Hepatocyte (in vitro differentiated cells): ENCODE results near the gene RPL10A. TPM values are rescaled to one million over a fixed set of nuclear protein-coding genes. Genes with fewer than 3 reads are reported as not detected.

ENCODE experiments used
- DNase-seq: peaks from one replicate; pipeline ENCODE4 v3.0.0-alpha.2; 2016; ENCODE audit warnings: low spot score
- H2AFZ ChIP-seq: fragments of 200-600 bp; sonication (generic); 2 replicates; pipeline ENCODE4 v1.6.0; 2016; ENCODE audit warnings: antibody characterized with exemption, mild to moderate bottlenecking
- H3K27ac ChIP-seq: fragments of 200-600 bp; sonication (generic); 2 replicates; pipeline ENCODE4 v1.5.1; 2016; ENCODE audit warnings: mild to moderate bottlenecking
- H3K27me3 ChIP-seq: fragments of 200-600 bp; sonication (generic); 2 replicates; pipeline ENCODE4 v1.6.1; 2016
- H3K36me3 ChIP-seq: fragments of 200-600 bp; sonication (generic); replicated peaks from 2 replicates; pipeline ENCODE4 v1.5.1; 2016; ENCODE audit warnings: low read depth; ENCODE audit not compliant: insufficient read depth
- H3K4me1 ChIP-seq: fragments of 200-600 bp; sonication (generic); 2 replicates; pipeline ENCODE4 v1.5.1; 2016; ENCODE audit warnings: mild to moderate bottlenecking, moderate library complexity; ENCODE audit not compliant: insufficient read depth
- H3K4me2 ChIP-seq: fragments of 200-600 bp; sonication (generic); 2 replicates; pipeline ENCODE4 v1.6.0; 2016
- H3K4me3 ChIP-seq: fragments of 200-600 bp; sonication (generic); 2 replicates; pipeline ENCODE4 v1.5.1; 2016; ENCODE audit warnings: mild to moderate bottlenecking
- H3K79me2 ChIP-seq: fragments of 200-600 bp; sonication (generic); 2 replicates; pipeline ENCODE4 v1.6.0; 2017; ENCODE audit warnings: mild to moderate bottlenecking
- H3K9me2 ChIP-seq: fragments of 200-600 bp; sonication (generic); replicated peaks from 2 replicates; pipeline ENCODE4 v1.6.0; 2017; ENCODE audit warnings: mild to moderate bottlenecking; ENCODE audit not compliant: insufficient read depth
- H3K9me3 ChIP-seq: fragments of 200-600 bp; sonication (generic); 2 replicates; pipeline ENCODE4 v1.5.1; 2016; ENCODE audit warnings: low read depth, mild to moderate bottlenecking
- H4K20me1 ChIP-seq: fragments of 200-600 bp; sonication (generic); 2 replicates; pipeline ENCODE4 v1.6.0; 2016; ENCODE audit warnings: mild to moderate bottlenecking; ENCODE audit not compliant: insufficient read depth, poor library complexity, severe bottlenecking
- EZH2 ChIP-seq: fragments of 200-600 bp; sonication (generic); IDR thresholded peaks from 2 replicates; pipeline ENCODE4 v1.6.1; 2016; ENCODE audit warnings: antibody characterized with exemption, mild to moderate bottlenecking, borderline replicate concordance
- EZH2phosphoT487 ChIP-seq: fragments of 200-600 bp; sonication (generic); IDR thresholded peaks from one replicate; pipeline ENCODE4 v1.6.1; 2018; ENCODE audit warnings: antibody characterized with exemption, mild to moderate bottlenecking, low read depth, moderate library complexity; ENCODE audit not compliant: unreplicated experiment, severe bottlenecking
- WGBS: methylation state at CpG from one replicate; pipeline ENCODE4 v1.1.6; 2016; ENCODE audit warnings: low lambda C conversion rate; ENCODE audit errors: missing lambda C conversion rate; 5-methylcytosine and 5-hydroxymethylcytosine counted together
- polyA plus RNA-seq: library from polyadenylated mRNA; unstranded; fragments of >200 nt; fragmentation: Nextera tagmentation; extraction: Ambion mirVana; gene quantifications from 2 replicates; pipeline ENCODE4 v1.2.1, GENCODE V29; 2016
- total RNA-seq: library from RNA; depleted of rRNA; stranded (reverse); fragments of >200 nt; gene quantifications from 2 replicates; pipeline ENCODE4 v1.2.3, GENCODE V29; 2014
- TF ChIP-seq, protein P1 (sequence below): fragments of 200-600 bp; sonication (generic); IDR thresholded peaks from 2 replicates; pipeline ENCODE4 v1.5.1; 2016; ENCODE audit warnings: antibody characterized with exemption, mild to moderate bottlenecking; ENCODE audit not compliant: poor library complexity

Gene RPL10A
- total and polyA plus RNA-seq, 2 experiments from 2014 or later: 308 to 1,102 TPM

DNA sequence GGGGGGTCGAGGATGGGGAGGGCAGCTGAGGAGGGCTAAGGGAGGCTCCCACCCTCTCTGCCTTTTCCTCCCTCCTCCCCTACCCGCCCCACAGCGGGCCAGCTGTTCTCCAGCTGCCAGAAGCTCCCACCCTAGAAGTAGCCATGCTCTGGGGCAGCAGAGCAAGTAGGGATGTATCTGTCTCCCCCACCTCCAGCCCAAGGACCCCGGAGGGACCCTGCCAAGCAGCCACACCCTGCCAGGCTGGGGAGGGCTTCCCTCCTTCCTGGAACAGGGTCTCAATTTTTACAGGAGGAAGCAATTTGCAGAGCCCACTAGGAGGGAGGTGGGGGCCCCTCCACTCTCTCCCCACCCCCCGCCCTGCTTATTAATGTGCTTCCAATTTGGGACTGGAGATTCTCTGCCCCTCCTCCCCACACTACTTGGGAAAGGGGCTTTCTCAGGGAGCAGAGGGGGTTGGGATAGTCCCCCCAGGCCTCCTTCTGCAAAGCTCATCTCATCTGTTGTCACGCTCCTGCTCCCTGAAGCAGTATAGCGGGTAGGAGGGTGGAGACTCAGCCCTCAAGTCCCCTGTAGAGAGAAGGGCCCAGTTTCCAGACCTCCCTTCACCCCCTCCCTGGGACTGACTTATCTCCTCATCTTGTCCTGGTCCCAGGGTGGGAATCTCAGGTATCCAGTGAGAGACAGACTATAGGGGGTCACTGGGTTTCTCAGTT is 24.2 kb downstream of the RPL10A start:
- H3K4me1 ChIP-seq: peaks cover 81% of the 10 kb centered on the region
- H2AFZ ChIP-seq: no peak overlapping the region
- no peak overlapping the region for H3K4me3 ChIP-seq
- no peaks in the 10 kb centered on the region for H3K9me2 ChIP-seq
- H3K4me2 ChIP-seq: peak overlapping the region; percentile 97
- no peaks in the 10 kb centered on the region for H3K36me3 ChIP-seq
- WGBS: 36% methylated on average over 5 of the region's 7 CpGs
- no peaks in the 10 kb centered on the region for H3K9me3 ChIP-seq
- no peaks in the 10 kb centered on the region for H3K27me3 ChIP-seq
- peaks cover 63% of the 10 kb centered on the region for H4K20me1 ChIP-seq
- peaks cover 96% of the 10 kb centered on the region for H3K79me2 ChIP-seq
- peak overlapping the region; percentile 97 for H3K27ac ChIP-seq
- TF ChIP-seq EZH2phosphoT487 (no peak), EZH2 (no peak)
- TF ChIP-seq, protein P1, sequence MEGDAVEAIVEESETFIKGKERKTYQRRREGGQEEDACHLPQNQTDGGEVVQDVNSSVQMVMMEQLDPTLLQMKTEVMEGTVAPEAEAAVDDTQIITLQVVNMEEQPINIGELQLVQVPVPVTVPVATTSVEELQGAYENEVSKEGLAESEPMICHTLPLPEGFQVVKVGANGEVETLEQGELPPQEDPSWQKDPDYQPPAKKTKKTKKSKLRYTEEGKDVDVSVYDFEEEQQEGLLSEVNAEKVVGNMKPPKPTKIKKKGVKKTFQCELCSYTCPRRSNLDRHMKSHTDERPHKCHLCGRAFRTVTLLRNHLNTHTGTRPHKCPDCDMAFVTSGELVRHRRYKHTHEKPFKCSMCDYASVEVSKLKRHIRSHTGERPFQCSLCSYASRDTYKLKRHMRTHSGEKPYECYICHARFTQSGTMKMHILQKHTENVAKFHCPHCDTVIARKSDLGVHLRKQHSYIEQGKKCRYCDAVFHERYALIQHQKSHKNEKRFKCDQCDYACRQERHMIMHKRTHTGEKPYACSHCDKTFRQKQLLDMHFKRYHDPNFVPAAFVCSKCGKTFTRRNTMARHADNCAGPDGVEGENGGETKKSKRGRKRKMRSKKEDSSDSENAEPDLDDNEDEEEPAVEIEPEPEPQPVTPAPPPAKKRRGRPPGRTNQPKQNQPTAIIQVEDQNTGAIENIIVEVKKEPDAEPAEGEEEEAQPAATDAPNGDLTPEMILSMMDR: no peak
- DNase-seq: peak; percentile 55

DNA sequence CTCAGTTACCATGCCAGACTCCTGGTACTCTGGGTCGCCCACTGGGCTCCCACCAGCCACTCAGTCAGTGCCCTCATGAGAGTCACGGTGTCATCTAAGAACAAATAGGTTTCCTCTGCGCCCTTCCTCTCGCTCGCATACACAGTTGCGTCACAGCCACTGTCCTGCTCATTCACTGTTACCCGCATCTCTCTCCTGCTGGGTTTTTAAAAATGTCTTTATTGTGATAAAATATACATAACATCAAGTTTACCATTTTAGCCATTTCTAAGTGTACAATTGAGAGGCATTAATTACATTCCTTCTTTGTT is 24.7 kb downstream of the RPL10A start:
- H2AFZ ChIP-seq: no peak overlapping the region
- TF ChIP-seq, protein P1: no peak
- TF ChIP-seq EZH2phosphoT487: no peak
- no peak for TF ChIP-seq EZH2
- H3K79me2 ChIP-seq: peaks cover 95% of the 10 kb centered on the region
- peak overlapping the region; percentile 97 for H3K27ac ChIP-seq
- no peaks in the 10 kb centered on the region for H3K9me3 ChIP-seq
- H4K20me1 ChIP-seq: peaks cover 58% of the 10 kb centered on the region
- peak overlapping the region; percentile 97 for H3K4me2 ChIP-seq
- H3K4me1 ChIP-seq: peaks cover 76% of the 10 kb centered on the region
- H3K36me3 ChIP-seq: no peaks in the 10 kb centered on the region
- H3K9me2 ChIP-seq: no peaks in the 10 kb centered on the region
- no peaks in the 10 kb centered on the region for H3K27me3 ChIP-seq
- WGBS: 71% methylated on average over 7 of the region's 7 CpGs
- no peak overlapping the region for H3K4me3 ChIP-seq
- DNase-seq: no peak

DNA sequence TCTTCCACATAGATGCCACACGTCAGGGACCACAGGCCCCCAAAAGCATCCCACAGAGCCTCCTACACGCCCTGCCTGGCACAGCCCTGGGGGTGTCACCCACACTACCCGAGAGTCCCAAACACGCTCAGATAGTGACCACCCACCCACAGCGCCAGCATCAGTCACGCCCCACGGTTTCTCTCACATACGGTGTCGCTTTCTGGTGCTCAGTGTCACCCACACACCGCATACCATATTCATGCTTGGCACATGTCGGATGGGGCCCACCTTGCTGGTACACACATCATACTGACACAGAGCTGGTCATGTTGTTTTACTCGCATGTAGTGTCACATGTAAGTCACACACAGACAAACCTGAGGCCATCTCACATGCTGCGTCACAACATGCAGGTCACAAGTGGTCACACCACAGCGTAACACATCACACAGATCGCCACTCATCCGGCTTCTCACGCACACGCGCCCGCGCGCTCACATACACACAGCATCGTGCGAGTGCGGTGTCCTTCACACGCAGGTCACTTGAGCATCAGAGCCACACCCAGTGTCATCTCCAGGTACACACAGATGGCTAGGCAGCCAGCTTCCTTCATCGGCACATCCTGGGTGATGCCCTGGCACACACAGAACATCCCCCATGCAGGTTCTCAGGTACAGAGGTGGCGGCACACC is 25.2 kb downstream of the RPL10A start:
- H3K4me3 ChIP-seq: no peak overlapping the region
- peak overlapping the region; percentile 97 for H3K27ac ChIP-seq
- peaks cover 95% of the 10 kb centered on the region for H3K79me2 ChIP-seq
- TF ChIP-seq, protein P1: no peak
- TF ChIP-seq EZH2phosphoT487 (no peak), EZH2 (no peak)
- peaks cover 53% of the 10 kb centered on the region for H4K20me1 ChIP-seq
- DNase-seq: no peak
- no peak overlapping the region for H2AFZ ChIP-seq
- no peaks in the 10 kb centered on the region for H3K9me2 ChIP-seq
- H3K4me1 ChIP-seq: peaks cover 76% of the 10 kb centered on the region
- H3K36me3 ChIP-seq: no peaks in the 10 kb centered on the region
- H3K9me3 ChIP-seq: no peaks in the 10 kb centered on the region
- H3K4me2 ChIP-seq: peak overlapping the region; percentile 97
- 88% methylated on average over 28 of the region's 28 CpGs for WGBS
- H3K27me3 ChIP-seq: no peaks in the 10 kb centered on the region
